Measurements from ENCODE around the gene NTPCR. TPM values are rescaled to one million over a fixed set of nuclear protein-coding genes. Genes with fewer than 3 reads are reported as not detected.

The NTPCR gene
- 22.1 and 27.0 TPM in 2 replicates for total RNA-seq

DNA sequence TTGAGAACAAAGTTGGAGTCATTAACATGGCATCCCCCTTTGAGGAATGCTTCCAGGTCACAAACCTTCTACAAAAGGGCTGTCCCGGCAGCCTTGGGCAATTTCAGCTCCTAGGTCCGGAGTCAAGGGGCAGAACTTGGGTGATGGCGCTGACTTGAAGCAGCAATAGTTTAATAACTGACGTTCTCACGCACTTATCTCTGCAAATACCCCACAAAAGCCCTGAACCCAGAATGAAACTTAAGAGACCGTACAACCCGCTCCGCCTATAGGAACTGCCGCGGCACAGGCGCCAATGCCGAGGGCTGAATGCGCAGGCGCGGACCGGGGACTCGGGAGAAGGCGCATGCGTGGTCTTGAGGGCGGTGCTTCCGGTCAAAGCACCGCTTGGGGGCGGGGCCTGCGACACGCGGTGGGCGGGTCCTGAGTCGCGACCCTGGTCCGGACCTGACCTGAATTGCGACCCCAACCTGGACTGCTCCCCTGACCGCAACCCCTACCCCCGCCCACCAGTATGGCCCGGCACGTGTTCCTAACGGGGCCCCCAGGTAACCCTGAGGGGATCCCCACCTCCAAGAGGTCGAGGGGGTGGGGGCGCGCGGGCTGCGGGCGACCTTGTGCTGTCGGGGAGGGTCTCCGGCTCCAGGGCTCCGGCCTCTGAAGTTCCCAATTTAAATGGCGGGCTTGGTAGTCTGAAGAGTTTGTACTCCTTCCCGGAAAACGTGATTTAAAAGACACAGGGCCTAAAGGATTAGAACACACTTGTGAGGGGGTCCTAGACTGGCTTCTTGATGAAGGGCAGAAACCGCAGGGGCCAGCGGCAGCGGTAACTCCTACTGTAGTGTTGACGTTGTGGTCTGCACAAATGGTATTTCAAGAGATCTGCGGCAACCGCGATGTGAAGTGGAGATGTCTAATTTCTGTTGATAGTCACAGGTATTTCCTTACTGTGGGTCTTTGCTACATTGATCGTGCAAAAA is at the start of gene NTPCR:
Gene NTPCR, plus strand, starts transcription at position 415 of the 980 bp plus-strand sequence. Its CDS starts 100 bp downstream, at position 515.

Other genes starting within 250 kb of the NTPCR start
- 0.68 and 1.4 TPM in 2 replicates for gene MAP10, start 145.2 kb upstream of the NTPCR start, total RNA-seq